Right lobe of liver (tissue), 6 donors: Measurements from ENCODE around the gene TREML1. TPM values are rescaled to one million over a fixed set of nuclear protein-coding genes. Genes with fewer than 3 reads are reported as not detected.

Experiments
- ATAC-seq, 4 donors: fragments of 200-7000 bp; cut with Tn5 transposase; one replicate each; pipeline ENCODE4 v1.9.1; 2020; ENCODE audit warnings: mild to moderate bottlenecking in 4 of 4, moderate library complexity in 4 of 4
- DNase-seq, 3 donors: peaks; one replicate each; pipeline ENCODE4 v3.0.0-alpha.2; 2020
- H3K27ac ChIP-seq, 3 donors: fragments of 200-600 bp; one replicate each; pipeline ENCODE4 v1.8.0; 2022
- H3K27me3 ChIP-seq, 2 donors: fragments of 200-600 bp; one replicate each; pipeline ENCODE4 v1.8.0; 2022
- H3K36me3 ChIP-seq, 4 donors: fragments of 200-600 bp; sonication (generic) in 1 of 4; one replicate each; pipeline versions ENCODE4 v1.5.1 to v1.8.0; 2017 to 2022; ENCODE audit warnings: control low read depth in 1 of 4
- H3K4me1 ChIP-seq, 4 donors: fragments of 200-600 bp; sonication (generic) in 1 of 4; one replicate each; pipeline versions ENCODE4 v1.5.1 to v1.8.0; 2017 to 2022; ENCODE audit warnings: control low read depth in 1 of 4
- H3K4me3 ChIP-seq, 3 donors: fragments of 200-600 bp; one replicate each; pipeline ENCODE4 v1.8.0; 2022
- H3K9me3 ChIP-seq, 4 donors: fragments of 200-600 bp; sonication (generic) in 1 of 4; one replicate each; pipeline versions ENCODE4 v1.5.1 to v1.8.0; 2017 to 2022; ENCODE audit warnings: control low read depth in 1 of 4
- CTCF ChIP-seq, 4 donors: fragments of 200-600 bp in 3 of 4; fragments of 450-650 bp in 1 of 4; IDR thresholded peaks; one replicate each; pipeline versions ENCODE4 v1.5.1 to v1.8.0; 2016 to 2022; ENCODE audit warnings: antibody characterized with exemption in 4 of 4, mild to moderate bottlenecking in 2 of 4
- POLR2A ChIP-seq: fragments of 450-650 bp; IDR thresholded peaks from one replicate; pipeline ENCODE4 v1.6.1; 2017; ENCODE audit warnings: antibody characterized with exemption, mild to moderate bottlenecking
- WGBS: methylation state at CpG from one replicate; pipeline ENCODE4 v1.1.6; 2018; ENCODE audit warnings: low coverage, low lambda C conversion rate; ENCODE audit not compliant: insufficient coverage; ENCODE audit errors: missing lambda C conversion rate; 5-methylcytosine and 5-hydroxymethylcytosine counted together
- intact Hi-C, 2 donors: fragments of 100-400 bp; cut with DNase I; formaldehyde crosslinking; loops; one replicate each; pipeline versions ENCODE4 v1.11.2 to v1.14.1; 2022
- long read RNA-seq: library from polyadenylated mRNA; unstranded; transcript quantifications from one replicate; pipeline ENCODE4 v2.0.0, GENCODE V29; 2019
- total RNA-seq, 6 experiments: library from RNA; depleted of rRNA in 2 of 6; stranded (reverse); fragments of >200 nt in 2 of 6; fragmentation: NEBNext Ultra II Directional in 3 of 6; extraction: Animal tissue kit (Norgen Biotek cat#: 25700) in 3 of 6; gene quantifications; one replicate each; pipeline versions ENCODE4 v1.1.0 to v1.2.4, GENCODE V29; 2016 to 2023
- donor health status: DM: no; HTN: yes; CAD: no.
- donor health status: DM: no; HTN: no; CAD: no.
- donor health status: DM: no; HTN: no; CAD: no.
- donor health status: DM: no; HTN: yes; CAD: no.
- donor health status: DM: no; HTN: yes; CAD: no.

The TREML1 gene
- total RNA-seq = under 1 TPM in 3 of 6 experiments, not detected in 3; 0.43 to 0.62 (median 0.46) TPM
- long read RNA-seq = 0 reads

GRCh38 chr6:41153992-41154625, at the start of gene TREML1:
TSS of gene TREML1 (minus strand) at chr6:41154347. CDS start at chr6:41154288, 59 bp downstream.
- no peaks in the 10 kb centered on the region for H3K9me3 ChIP-seq
- intact Hi-C loops = no loop called here
- no peaks in the 10 kb centered on the region for H3K4me1 ChIP-seq
- no peak within 1 kb of the TSS for H3K27ac ChIP-seq
- 57% methylated on average over 1 of the region's 5 CpGs for WGBS
- ATAC-seq (no peak), DNase-seq (no peak)
- TF ChIP-seq CTCF (IDR thresholded peaks at IDR 0.05) (no peak), POLR2A (no peak)
- no peak within 1 kb of the TSS for H3K4me3 ChIP-seq
- H3K36me3 ChIP-seq = no peaks in the 10 kb centered on the region
- no peaks in the 10 kb centered on the region for H3K27me3 ChIP-seq

- Histone ChIP-seq H3K36me3 (no peaks in the 10 kb centered on the region), H3K27me3 (no peaks in the 10 kb centered on the region), H3K9me3 (no peaks in the 10 kb centered on the region), H3K4me1 (no peaks in the 10 kb centered on the region), H3K27ac (no peak overlapping the region), H3K4me3 (no peak overlapping the region)
- 41% methylated on average over 7 of the region's 8 CpGs for WGBS
- DNase-seq (no peak), ATAC-seq (peak in 1 of 4 donors; percentile 9)
- TF ChIP-seq CTCF (IDR thresholded peaks at IDR 0.05) (no peak), POLR2A (no peak)
- intact Hi-C loops = no loop called here
These were observed 47.6 kb upstream of the TREML1 start for GRCh38 chr6:41201764-41202173.

- H3K4me3 ChIP-seq = no peak within 1 kb of the TSS
- peak; percentile 37 to 48 (median 44) for ATAC-seq
- H3K36me3 ChIP-seq = no peaks in the 10 kb centered on the region
- intact Hi-C loops = no loop called here
- H3K27me3 ChIP-seq = no peaks in the 10 kb centered on the region
- 50% methylated on average over 2 of the region's 12 CpGs for WGBS
- peak within 1 kb of the TSS; percentile 4 to 43 (median 28) for H3K27ac ChIP-seq
- TF ChIP-seq POLR2A (no peak), CTCF (IDR thresholded peaks at IDR 0.05) (no peak)
- peak in 2 of 3 donors; percentile 35 to 62 for DNase-seq
- H3K4me1 ChIP-seq = no peaks in the 10 kb centered on the region
- H3K9me3 ChIP-seq = no peaks in the 10 kb centered on the region
These were observed 47.0 kb upstream of the TREML1 start, which contains the start of gene TREML2 for GRCh38 chr6:41200901-41201763. TSS of gene TREML2 (minus strand) at chr6:41201149. CDS start at chr6:41201008, 141 bp downstream.

- Histone ChIP-seq H3K4me1 (no peaks in the 10 kb centered on the region), H3K27me3 (no peaks in the 10 kb centered on the region), H3K36me3 (no peaks in the 10 kb centered on the region), H3K27ac (peak overlapping the region; percentile 4 to 43 (median 28)), H3K9me3 (no peaks in the 10 kb centered on the region), H3K4me3 (no peak overlapping the region)
- TF ChIP-seq POLR2A (no peak), CTCF (IDR thresholded peaks at IDR 0.05) (no peak)
- DNase-seq (peak in 2 of 3 donors; percentile 42 to 59), ATAC-seq (peak; percentile 50 to 61 (median 52))
- WGBS = 50% methylated on average over 1 of the region's 2 CpGs
- intact Hi-C loops = no loop called here
These were observed 46.3 kb upstream of the TREML1 start for GRCh38 chr6:41200296-41200900.
